ENCODE results near the gene PTPRM.

The PTPRM gene

GRCh38 chr18:8261651-8262091, 694.6 kb downstream of the PTPRM start:
- H3K36me3 ChIP-seq (ENCODE audit: control insufficient read depth, insufficient read depth, low read length), result no peaks in the 10 kb centered on the region
- H3K4me3 ChIP-seq (ENCODE audit: extremely low read depth, insufficient read depth, low read length, poor library complexity, severe bottlenecking), result no peak overlapping the region
- WGBS, 2 experiments (ENCODE audit: insufficient coverage in 2 of 2), result 93 to 98% methylated on average over 5 to 6 of the region's 7 CpGs
- H3K9me3 ChIP-seq (ENCODE audit: control insufficient read depth, low read length), result no peaks in the 10 kb centered on the region
- no peaks in the 10 kb centered on the region for H3K4me1 ChIP-seq (ENCODE audit: control insufficient read depth, insufficient read depth, low read length, poor library complexity, severe bottlenecking)
- H3K27ac ChIP-seq (ENCODE audit: low read depth, low read length, severe bottlenecking), result no peak overlapping the region

DNA sequence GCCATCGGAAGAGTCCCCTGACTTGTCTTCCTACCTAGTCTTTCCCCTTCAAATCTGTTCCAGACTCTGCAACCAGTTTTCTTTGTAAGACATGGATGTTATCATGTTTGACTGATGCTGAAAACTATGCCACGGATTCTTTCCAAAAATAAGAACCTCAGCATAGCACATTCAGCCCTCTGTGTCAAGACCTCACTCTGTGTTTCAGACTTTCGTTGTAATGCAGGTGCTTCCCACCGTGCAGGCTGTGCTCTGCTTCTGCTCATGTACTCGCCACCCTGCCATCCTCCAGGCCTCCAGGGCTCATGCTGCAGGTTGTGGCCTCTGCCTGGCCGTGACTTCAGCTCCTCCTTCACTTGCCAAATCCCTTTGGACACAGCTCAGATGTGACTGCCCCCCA, 695.1 kb downstream of the PTPRM start:
- Histone ChIP-seq H3K9me3 (ENCODE audit: control insufficient read depth, low read length) (no peaks in the 10 kb centered on the region), H3K4me3 (ENCODE audit: extremely low read depth, insufficient read depth, low read length, poor library complexity, severe bottlenecking) (no peak overlapping the region), H3K4me1 (ENCODE audit: control insufficient read depth, insufficient read depth, low read length, poor library complexity, severe bottlenecking) (no peaks in the 10 kb centered on the region), H3K36me3 (ENCODE audit: control insufficient read depth, insufficient read depth, low read length) (no peaks in the 10 kb centered on the region), H3K27ac (ENCODE audit: low read depth, low read length, severe bottlenecking) (no peak overlapping the region)
- WGBS, 2 experiments (ENCODE audit: insufficient coverage in 2 of 2), result 87 to 91% methylated on average over 4 to 5 of the region's 6 CpGs

GRCh38 chr18:8264116-8264515, 697.0 kb downstream of the PTPRM start:
- Histone ChIP-seq H3K4me3 (ENCODE audit: extremely low read depth, insufficient read depth, low read length, poor library complexity, severe bottlenecking) (no peak overlapping the region), H3K9me3 (ENCODE audit: control insufficient read depth, low read length) (no peaks in the 10 kb centered on the region), H3K27ac (ENCODE audit: low read depth, low read length, severe bottlenecking) (no peak overlapping the region), H3K36me3 (ENCODE audit: control insufficient read depth, insufficient read depth, low read length) (no peaks in the 10 kb centered on the region), H3K4me1 (ENCODE audit: control insufficient read depth, insufficient read depth, low read length, poor library complexity, severe bottlenecking) (no peaks in the 10 kb centered on the region)
- 80 to 85% methylated on average over 3 to 4 of the region's 5 CpGs for WGBS, 2 experiments (ENCODE audit: insufficient coverage in 2 of 2)

- Histone ChIP-seq H3K27ac (ENCODE audit: low read depth, low read length, severe bottlenecking) (no peak overlapping the region), H3K36me3 (ENCODE audit: control insufficient read depth, insufficient read depth, low read length) (no peaks in the 10 kb centered on the region), H3K4me1 (ENCODE audit: control insufficient read depth, insufficient read depth, low read length, poor library complexity, severe bottlenecking) (no peaks in the 10 kb centered on the region), H3K9me3 (ENCODE audit: control insufficient read depth, low read length) (no peaks in the 10 kb centered on the region), H3K4me3 (ENCODE audit: extremely low read depth, insufficient read depth, low read length, poor library complexity, severe bottlenecking) (no peak overlapping the region)
- WGBS, 2 experiments (ENCODE audit: insufficient coverage in 2 of 2), result 87 to 88% methylated on average over 5 of the region's 6 CpGs
Measured at GRCh38 chr18:8264861-8265411, 697.8 kb downstream of the PTPRM start.

DNA sequence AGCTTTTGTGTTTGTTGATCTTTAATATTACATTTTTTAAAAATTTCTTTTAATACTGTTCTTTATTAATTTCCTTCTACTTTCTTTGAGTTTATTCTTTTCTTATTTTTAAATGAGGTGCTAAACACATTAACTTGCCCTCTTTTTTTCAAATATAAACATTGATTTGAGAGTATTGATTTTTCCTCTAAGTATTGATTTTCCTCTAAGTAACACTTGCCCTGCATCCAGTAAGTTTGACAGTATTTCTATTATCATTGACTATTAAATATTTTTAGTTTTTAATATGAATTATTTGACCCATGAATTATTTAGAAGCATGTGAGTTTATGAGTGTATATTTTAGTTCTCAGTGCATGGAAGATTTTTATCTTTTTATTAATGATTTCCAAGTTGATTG, 705.1 kb downstream of the PTPRM start:
- no peak overlapping the region for H3K27ac ChIP-seq (ENCODE audit: low read depth, low read length, severe bottlenecking)
- no peaks in the 10 kb centered on the region for H3K9me3 ChIP-seq (ENCODE audit: control insufficient read depth, low read length)
- no peak overlapping the region for H3K4me3 ChIP-seq (ENCODE audit: extremely low read depth, insufficient read depth, low read length, poor library complexity, severe bottlenecking)
- H3K4me1 ChIP-seq (ENCODE audit: control insufficient read depth, insufficient read depth, low read length, poor library complexity, severe bottlenecking), result no peaks in the 10 kb centered on the region
- H3K36me3 ChIP-seq (ENCODE audit: control insufficient read depth, insufficient read depth, low read length), result no peaks in the 10 kb centered on the region

DNA sequence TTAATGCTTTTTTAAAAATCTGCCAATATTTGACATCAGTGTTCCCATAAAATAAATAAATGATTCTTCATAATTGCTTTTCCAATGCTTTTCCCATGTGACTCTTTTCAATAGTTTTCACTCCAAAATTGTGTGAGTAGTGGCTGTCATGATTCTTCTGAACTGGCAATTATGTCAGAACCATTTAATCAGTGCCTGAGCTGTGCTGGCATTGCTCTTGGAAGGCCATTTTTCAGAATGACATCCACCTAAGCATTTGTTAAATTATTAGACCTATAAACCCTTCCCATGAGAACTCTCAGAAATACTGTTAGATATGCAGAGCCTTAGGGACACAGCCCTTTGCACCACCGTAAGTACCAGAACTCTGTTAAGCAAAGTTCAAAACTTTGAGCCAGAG, 707.3 kb downstream of the PTPRM start:
- Histone ChIP-seq H3K27ac (ENCODE audit: low read depth, low read length, severe bottlenecking) (no peak overlapping the region), H3K4me3 (ENCODE audit: extremely low read depth, insufficient read depth, low read length, poor library complexity, severe bottlenecking) (no peak overlapping the region), H3K4me1 (ENCODE audit: control insufficient read depth, insufficient read depth, low read length, poor library complexity, severe bottlenecking) (no peaks in the 10 kb centered on the region), H3K36me3 (ENCODE audit: control insufficient read depth, insufficient read depth, low read length) (no peaks in the 10 kb centered on the region), H3K9me3 (ENCODE audit: control insufficient read depth, low read length) (no peaks in the 10 kb centered on the region)
- 90 to 100% methylated on average over 1 of the region's 1 CpG for WGBS, 2 experiments (ENCODE audit: insufficient coverage in 2 of 2)

GRCh38 chr18:8276406-8276805, 709.3 kb downstream of the PTPRM start:
- no peaks in the 10 kb centered on the region for H3K36me3 ChIP-seq (ENCODE audit: control insufficient read depth, insufficient read depth, low read length)
- no peaks in the 10 kb centered on the region for H3K9me3 ChIP-seq (ENCODE audit: control insufficient read depth, low read length)
- no peak overlapping the region for H3K27ac ChIP-seq (ENCODE audit: low read depth, low read length, severe bottlenecking)
- 60% methylated on average over 1 of the region's 3 CpGs; no CpG with 5 or more reads in 1 of the 2 experiments for WGBS, 2 experiments (ENCODE audit: insufficient coverage in 2 of 2)
- no peak overlapping the region for H3K4me3 ChIP-seq (ENCODE audit: extremely low read depth, insufficient read depth, low read length, poor library complexity, severe bottlenecking)
- no peaks in the 10 kb centered on the region for H3K4me1 ChIP-seq (ENCODE audit: control insufficient read depth, insufficient read depth, low read length, poor library complexity, severe bottlenecking)

DNA sequence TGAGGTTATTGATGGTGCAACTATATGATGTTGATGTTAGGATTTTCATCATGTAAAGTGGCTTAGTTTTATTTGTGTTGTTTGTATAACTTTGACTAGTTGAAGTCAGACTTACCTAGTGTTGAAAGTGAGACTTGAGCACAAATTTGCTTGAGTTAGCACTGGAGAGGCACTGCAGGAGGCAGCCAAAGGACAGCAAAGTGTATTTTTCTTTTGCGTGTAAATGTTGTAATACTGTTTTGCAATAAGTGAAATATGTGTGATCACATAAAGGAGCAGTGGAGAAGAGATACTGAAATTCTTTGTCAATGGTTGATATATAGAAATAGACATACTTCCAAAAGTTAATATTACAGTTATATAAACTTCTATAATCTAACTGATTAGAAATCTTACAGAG, 710.2 kb downstream of the PTPRM start:
- no peaks in the 10 kb centered on the region for H3K4me1 ChIP-seq (ENCODE audit: control insufficient read depth, insufficient read depth, low read length, poor library complexity, severe bottlenecking)
- no peaks in the 10 kb centered on the region for H3K9me3 ChIP-seq (ENCODE audit: control insufficient read depth, low read length)
- H3K36me3 ChIP-seq (ENCODE audit: control insufficient read depth, insufficient read depth, low read length), result no peaks in the 10 kb centered on the region
- WGBS, 2 experiments (ENCODE audit: insufficient coverage in 2 of 2), result 100% methylated on average over 1 of the region's 1 CpG
- H3K4me3 ChIP-seq (ENCODE audit: extremely low read depth, insufficient read depth, low read length, poor library complexity, severe bottlenecking), result no peak overlapping the region
- H3K27ac ChIP-seq (ENCODE audit: low read depth, low read length, severe bottlenecking), result no peak overlapping the region

DNA sequence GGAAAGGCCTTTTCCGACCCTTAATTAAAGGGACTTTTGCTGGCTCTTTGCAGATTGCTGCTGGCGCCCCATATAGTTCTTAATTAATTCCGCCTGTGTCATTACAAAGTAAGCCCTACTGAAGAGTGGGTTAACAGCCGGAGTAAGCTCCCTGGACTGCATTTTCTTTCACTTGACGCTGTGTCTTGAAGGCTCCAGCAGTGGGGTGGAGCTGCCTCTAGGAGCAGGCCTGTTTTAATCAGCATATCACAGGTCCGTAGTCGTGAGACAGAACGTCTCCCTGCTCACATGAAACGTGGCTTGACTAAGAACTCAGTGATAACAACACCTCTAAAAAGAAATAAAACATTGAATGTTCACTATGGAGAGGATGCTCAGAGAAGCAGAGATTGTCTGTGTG, 712.2 kb downstream of the PTPRM start:
- H3K9me3 ChIP-seq (ENCODE audit: control insufficient read depth, low read length), result no peaks in the 10 kb centered on the region
- H3K4me3 ChIP-seq (ENCODE audit: extremely low read depth, insufficient read depth, low read length, poor library complexity, severe bottlenecking), result no peak overlapping the region
- 82 to 92% methylated on average over 5 of the region's 9 CpGs for WGBS, 2 experiments (ENCODE audit: insufficient coverage in 2 of 2)
- H3K4me1 ChIP-seq (ENCODE audit: control insufficient read depth, insufficient read depth, low read length, poor library complexity, severe bottlenecking), result no peaks in the 10 kb centered on the region
- no peaks in the 10 kb centered on the region for H3K36me3 ChIP-seq (ENCODE audit: control insufficient read depth, insufficient read depth, low read length)
- no peak overlapping the region for H3K27ac ChIP-seq (ENCODE audit: low read depth, low read length, severe bottlenecking)

- 93 to 95% methylated on average over 6 to 7 of the region's 7 CpGs for WGBS, 2 experiments (ENCODE audit: insufficient coverage in 2 of 2)
- no peaks in the 10 kb centered on the region for H3K4me1 ChIP-seq (ENCODE audit: control insufficient read depth, insufficient read depth, low read length, poor library complexity, severe bottlenecking)
- H3K9me3 ChIP-seq (ENCODE audit: control insufficient read depth, low read length), result no peaks in the 10 kb centered on the region
- no peaks in the 10 kb centered on the region for H3K36me3 ChIP-seq (ENCODE audit: control insufficient read depth, insufficient read depth, low read length)
- no peak overlapping the region for H3K27ac ChIP-seq (ENCODE audit: low read depth, low read length, severe bottlenecking)
- no peak overlapping the region for H3K4me3 ChIP-seq (ENCODE audit: extremely low read depth, insufficient read depth, low read length, poor library complexity, severe bottlenecking)
Measured at GRCh38 chr18:8279781-8280330, 712.7 kb downstream of the PTPRM start.

GRCh38 chr18:8283891-8284585, 716.9 kb downstream of the PTPRM start:
- Histone ChIP-seq H3K4me1 (ENCODE audit: control insufficient read depth, insufficient read depth, low read length, poor library complexity, severe bottlenecking) (no peaks in the 10 kb centered on the region), H3K36me3 (ENCODE audit: control insufficient read depth, insufficient read depth, low read length) (no peaks in the 10 kb centered on the region), H3K27ac (ENCODE audit: low read depth, low read length, severe bottlenecking) (no peak overlapping the region), H3K9me3 (ENCODE audit: control insufficient read depth, low read length) (no peaks in the 10 kb centered on the region), H3K4me3 (ENCODE audit: extremely low read depth, insufficient read depth, low read length, poor library complexity, severe bottlenecking) (no peak overlapping the region)
- 86% methylated on average over 1 of the region's 3 CpGs; no CpG with 5 or more reads in 1 of the 2 experiments for WGBS, 2 experiments (ENCODE audit: insufficient coverage in 2 of 2)

Data from mesodermal cell (in vitro differentiated cells).